H9 (cell line): ENCODE data around the gene MYMK. TPM values are rescaled to one million over a fixed set of nuclear protein-coding genes. Genes with fewer than 3 reads are reported as not detected.

Experiments used
- DNase-seq: peaks from one replicate; pipeline ENCODE4 v3.0.0-alpha.2; 2017
- H2AFZ ChIP-seq: one replicate; pipeline ENCODE4 v1.6.1; 2013; ENCODE audit warnings: mild to moderate bottlenecking, low read length, control low read depth, moderate library complexity
- H2AK5ac ChIP-seq: 2 replicates; pipeline ENCODE4 v1.6.1; 2013; ENCODE audit warnings: low read length, control low read depth, mixed read lengths; ENCODE audit not compliant: insufficient read length
- H2BK120ac ChIP-seq: one replicate; pipeline ENCODE4 v1.6.1; 2013; ENCODE audit warnings: low read depth, mild to moderate bottlenecking, low read length, control low read depth, inconsistent platforms; ENCODE audit not compliant: poor library complexity, severe bottlenecking
- H2BK12ac ChIP-seq: 2 replicates; pipeline ENCODE4 v1.6.1; 2013; ENCODE audit warnings: low read length, control low read depth, mixed read lengths, low read depth; ENCODE audit not compliant: insufficient read length
- H2BK15ac ChIP-seq: 2 replicates; pipeline ENCODE4 v1.6.1; 2013; ENCODE audit warnings: low read depth, low read length, control low read depth
- H2BK20ac ChIP-seq: one replicate; pipeline ENCODE4 v1.6.1; 2013; ENCODE audit warnings: low read depth, mild to moderate bottlenecking, low read length, control low read depth, inconsistent platforms; ENCODE audit not compliant: poor library complexity, severe bottlenecking
- H2BK5ac ChIP-seq: 2 replicates; pipeline ENCODE4 v1.6.1; 2013; ENCODE audit warnings: low read length, control low read depth, mixed read lengths; ENCODE audit not compliant: insufficient read length
- H3K14ac ChIP-seq: 2 replicates; pipeline ENCODE4 v1.6.1; 2013; ENCODE audit warnings: low read length, control low read depth; ENCODE audit not compliant: insufficient read depth
- H3K18ac ChIP-seq: 2 replicates; pipeline ENCODE4 v1.6.1; 2013; ENCODE audit warnings: low read depth, mild to moderate bottlenecking, mixed read lengths, low read length, control low read depth; ENCODE audit not compliant: insufficient read length
- H3K23ac ChIP-seq: 2 replicates; pipeline ENCODE4 v1.6.1; 2013; ENCODE audit warnings: low read length, control low read depth, mixed read lengths, low read depth; ENCODE audit not compliant: insufficient read length
- H3K23me2 ChIP-seq: 2 replicates; pipeline ENCODE4 v1.6.1; 2013; ENCODE audit warnings: low read depth, mild to moderate bottlenecking, mixed read lengths, low read length, control low read depth; ENCODE audit not compliant: insufficient read length, poor library complexity, severe bottlenecking
- H3K27ac ChIP-seq: 2 replicates; pipeline ENCODE4 v1.5.1; 2013; ENCODE audit warnings: low read length, control low read depth, mixed read lengths, low read depth; ENCODE audit not compliant: insufficient read length
- H3K27me3 ChIP-seq: 2 replicates; pipeline ENCODE4 v1.6.1; 2013; ENCODE audit warnings: low read length, control low read depth, inconsistent platforms; ENCODE audit not compliant: insufficient read depth
- H3K4ac ChIP-seq: 2 replicates; pipeline ENCODE4 v1.6.1; 2013; ENCODE audit warnings: low read depth, mild to moderate bottlenecking, control low read depth, inconsistent platforms, low read length, moderate library complexity
- H3K4me1 ChIP-seq: 2 replicates; pipeline ENCODE4 v1.6.1; 2013; ENCODE audit warnings: low read length, control low read depth, inconsistent platforms; ENCODE audit not compliant: insufficient read depth
- H3K4me2 ChIP-seq: 2 replicates; pipeline ENCODE4 v1.6.1; 2013; ENCODE audit warnings: low read length, control low read depth, mixed read lengths; ENCODE audit not compliant: insufficient read length, insufficient read depth
- H3K56ac ChIP-seq: 2 replicates; pipeline ENCODE4 v1.6.1; 2013; ENCODE audit warnings: low read depth, mild to moderate bottlenecking, mixed read lengths, low read length, control low read depth; ENCODE audit not compliant: insufficient read length
- H3K79me1 ChIP-seq: 2 replicates; pipeline ENCODE4 v1.6.1; 2013; ENCODE audit warnings: low read depth, mild to moderate bottlenecking, moderate library complexity, low read length, control low read depth, inconsistent platforms; ENCODE audit not compliant: insufficient read depth, poor library complexity, severe bottlenecking
- H3K79me2 ChIP-seq: 2 replicates; pipeline ENCODE4 v1.6.1; 2013; ENCODE audit warnings: low read length, control low read depth, inconsistent platforms; ENCODE audit not compliant: insufficient read depth
- H3K9ac ChIP-seq: 2 replicates; pipeline ENCODE4 v1.6.1; 2013; ENCODE audit warnings: low read length, control low read depth, mixed read lengths; ENCODE audit not compliant: insufficient read length; ENCODE audit errors: extremely low read depth
- H3K9me3 ChIP-seq: one replicate; pipeline ENCODE4 v1.6.1; 2013; ENCODE audit warnings: low read depth, low read length, inconsistent platforms; ENCODE audit not compliant: control insufficient read depth
- H3T11ph ChIP-seq: one replicate; pipeline ENCODE4 v1.6.1; 2013; ENCODE audit warnings: mild to moderate bottlenecking, low read length, control low read depth, inconsistent platforms
- H4K20me1 ChIP-seq: one replicate; pipeline ENCODE4 v1.6.1; 2013; ENCODE audit not compliant: control insufficient read depth, insufficient read length, insufficient read depth
- H4K5ac ChIP-seq: 2 replicates; pipeline ENCODE4 v1.6.1; 2013; ENCODE audit warnings: low read depth, mild to moderate bottlenecking, mixed read lengths, low read length, control low read depth; ENCODE audit not compliant: insufficient read length
- H4K8ac ChIP-seq: replicated peaks from 2 replicates; pipeline ENCODE4 v1.6.1; 2013; ENCODE audit warnings: low read length, control low read depth, mixed read lengths, low read depth; ENCODE audit not compliant: insufficient read length
- H4K91ac ChIP-seq: 2 replicates; pipeline ENCODE4 v1.6.1; 2013; ENCODE audit warnings: low read depth, mild to moderate bottlenecking, moderate library complexity, mixed read lengths, low read length, control low read depth; ENCODE audit not compliant: insufficient read length
- H3K27ac Mint-ChIP-seq, 3 experiments: 2 replicates in 2 of 3; 3 replicates in 1 of 3; pipeline ENCODE4 v1.8.0; 2020 to 2021; ENCODE audit warnings: mixed read lengths in 3 of 3, mild to moderate bottlenecking in 1 of 3, moderate library complexity in 1 of 3
- H3K27me3 Mint-ChIP-seq: 2 replicates; pipeline ENCODE4 v1.8.0; 2021; ENCODE audit warnings: low read depth, mild to moderate bottlenecking, moderate library complexity, mixed read lengths
- H3K36me3 Mint-ChIP-seq, 3 experiments: 2 replicates in 2 of 3; 3 replicates in 1 of 3; pipeline ENCODE4 v1.8.0; 2020 to 2021; ENCODE audit warnings: low read depth in 3 of 3, mixed read lengths in 3 of 3; ENCODE audit not compliant: insufficient read depth in 1 of 3
- H3K4me1 Mint-ChIP-seq, 2 experiments: 2 replicates each; pipeline ENCODE4 v1.8.0; 2020; ENCODE audit warnings: mixed read lengths in 2 of 2
- H3K4me3 Mint-ChIP-seq, 2 experiments: 2 replicates in 1 of 2; 3 replicates in 1 of 2; pipeline ENCODE4 v1.8.0; 2020 to 2021; ENCODE audit warnings: mild to moderate bottlenecking in 2 of 2, mixed read lengths in 2 of 2, moderate library complexity in 1 of 2
- H3K9me3 Mint-ChIP-seq, 2 experiments: 2 replicates in 1 of 2; 3 replicates in 1 of 2; pipeline ENCODE4 v1.8.0; 2020; ENCODE audit warnings: mild to moderate bottlenecking in 2 of 2, mixed read lengths in 2 of 2, moderate library complexity in 1 of 2
- CTCF ChIP-seq: fragments of 200-600 bp; sonication (generic); conservative IDR thresholded peaks from 3 replicates; pipeline ENCODE4 v1.8.0; 2021; ENCODE audit warnings: antibody characterized with exemption, mild to moderate bottlenecking
- WGBS: extraction: QIAGEN DNeasy Blood & Tissue Kit; methylation state at CpG from one replicate; pipeline ENCODE4 v1.1.7; 2013; ENCODE audit warnings: missing lambda C conversion rate, low lambda C conversion rate, mixed read lengths; ENCODE audit not compliant: insufficient read length; ENCODE audit errors: extremely low coverage; 5-methylcytosine and 5-hydroxymethylcytosine counted together
- total RNA-seq: library from RNA; stranded (reverse); gene quantifications from 2 replicates; pipeline ENCODE4 v1.2.1, GENCODE V29; 2021

Gene MYMK
- total RNA-seq, 1 experiment from 2014 or later: not detected

- Histone ChIP-seq H3K14ac (no peak overlapping the region), H2BK12ac (no peak overlapping the region), H3T11ph (no peak overlapping the region), H3K27ac (no peak overlapping the region), H3K23ac (no peak overlapping the region), H4K5ac (no peak overlapping the region), H3K4me2 (no peak overlapping the region), H3K9me3 (no peaks in the 10 kb centered on the region), H3K4me1 (no peaks in the 10 kb centered on the region), H4K20me1 (no peaks in the 10 kb centered on the region), H3K27me3 (no peaks in the 10 kb centered on the region), H3K18ac (no peak overlapping the region), H3K4ac (no peak overlapping the region), H2BK20ac (no peak overlapping the region), H3K56ac (no peak overlapping the region), H2BK5ac (no peak overlapping the region), H4K91ac (no peak overlapping the region), H4K8ac (no peak overlapping the region), H2BK15ac (no peak overlapping the region), H3K9ac (no peak overlapping the region), H3K79me1 (no peaks in the 10 kb centered on the region), H2AK5ac (no peak overlapping the region), H3K79me2 (no peaks in the 10 kb centered on the region), H3K23me2 (no peaks in the 10 kb centered on the region), H2BK120ac (no peak overlapping the region), H2AFZ (no peak overlapping the region)
- no peak for DNase-seq
- no peak overlapping the region for H3K27ac Mint-ChIP-seq
- H3K9me3 Mint-ChIP-seq: 0 out of 5 replicates have a peak, but pooled peaks cover 0 to 2% of the 10 kb centered on the region in 2 experiments
- TF ChIP-seq CTCF: no peak
- H3K27me3 Mint-ChIP-seq: peaks cover 7% of the 10 kb centered on the region
- H3K4me1 Mint-ChIP-seq: no peaks in the 10 kb centered on the region
- no peak overlapping the region for H3K4me3 Mint-ChIP-seq
- no CpG with 5 or more reads among the region's 24 CpGs for WGBS
- no peaks in the 10 kb centered on the region for H3K36me3 Mint-ChIP-seq
These were observed 30.0 kb downstream of the MYMK start for GRCh38 chr9:133494636-133495326.
